HG03280 (cell line): ENCODE results near the gene NBEAL2.
"Not testable (repeated sequence)": the region's sequence is repeated elsewhere in the genome, so short reads cannot be mapped to it uniquely, and the experiment has no call there.

Experiments
- ATAC-seq: cut with Tn5 transposase; IDR thresholded peaks from one replicate; pipeline ENCODE4 v1.9.1; 2021; ENCODE audit warnings: mild to moderate bottlenecking, moderate library complexity; ENCODE audit not compliant: unreplicated experiment

NBEAL2 gene

GRCh38 chr3:47009225-47010110 is 30.0 kb downstream of the NBEAL2 start:
- no peak for ATAC-seq

- ATAC-seq: no peak
Measured at GRCh38 chr3:47010111-47010712, 30.7 kb downstream of the NBEAL2 start.

GRCh38 chr3:47010910-47011309 is 31.4 kb downstream of the NBEAL2 start:
- no peak for ATAC-seq

GRCh38 chr3:47011371-47011770 is 31.9 kb downstream of the NBEAL2 start:
- ATAC-seq: no peak

GRCh38 chr3:47012342-47013230 is 33.1 kb downstream of the NBEAL2 start:
- ATAC-seq: no peak

GRCh38 chr3:47013231-47013630 is 33.8 kb downstream of the NBEAL2 start:
- no peak for ATAC-seq

- ATAC-seq: no peak
Measured at GRCh38 chr3:47014036-47014435, 34.6 kb downstream of the NBEAL2 start.

GRCh38 chr3:47015151-47015550 is 35.7 kb downstream of the NBEAL2 start:
- no peak for ATAC-seq

- ATAC-seq: no peak
Measured at GRCh38 chr3:47016086-47016933, 36.8 kb downstream of the NBEAL2 start.

- ATAC-seq: no peak
Measured at GRCh38 chr3:47016934-47017435, 37.5 kb downstream of the NBEAL2 start.

GRCh38 chr3:47017504-47018268 is 38.2 kb downstream of the NBEAL2 start:
- no peak for ATAC-seq

GRCh38 chr3:47018269-47018611 is 38.8 kb downstream of the NBEAL2 start:
- ATAC-seq: no peak

- ATAC-seq: no peak
Measured at GRCh38 chr3:47019201-47019600, 39.7 kb downstream of the NBEAL2 start.

- no peak for ATAC-seq
Measured at GRCh38 chr3:47020311-47020710, 40.8 kb downstream of the NBEAL2 start.

GRCh38 chr3:47022641-47023071 is 43.2 kb downstream of the NBEAL2 start:
- ATAC-seq: no peak

GRCh38 chr3:47024932-47025331 is 45.5 kb downstream of the NBEAL2 start:
- ATAC-seq: no peak

- ATAC-seq: not testable (repeated sequence)
Measured at GRCh38 chr3:47026432-47026831, 47.0 kb downstream of the NBEAL2 start.

GRCh38 chr3:47028146-47028545 is 48.7 kb downstream of the NBEAL2 start:
- no peak for ATAC-seq

- no peak for ATAC-seq
Measured at GRCh38 chr3:47028667-47029066, 49.2 kb downstream of the NBEAL2 start.

GRCh38 chr3:47031041-47031440 is 51.6 kb downstream of the NBEAL2 start:
- ATAC-seq: not testable (repeated sequence)
